K562 (cell line): ENCODE results near the gene MSRB3. TPM values are rescaled to one million over a fixed set of nuclear protein-coding genes. Genes with fewer than 3 reads are reported as not detected.

Experiments used
- ATAC-seq: fragments of 200-7000 bp; cut with Tn5 transposase; 3 replicates; pipeline ENCODE4 v1.9.1; 2020; ENCODE audit warnings: moderate library complexity
- BruUV-seq: library from RNA; stranded (reverse); fragments of 400-500 nt; replicated peaks from 2 replicates; lab custom pipeline; 2021; lab: Mats Ljungman, UMichigan
- CTCF ChIA-PET: fragments of 300-600 bp; formaldehyde crosslinking; extraction: SDS; loops from one replicate; lab custom pipeline; 2021; ENCODE audit warnings: low intra/inter-chr PET ratio; lab: Yijun Ruan, JAX
- POLR2A ChIA-PET: fragments of 300-600, 350-650 bp; sonication (Branson Sonifier 250); formaldehyde crosslinking; extraction: SDS; loops from one replicate; lab custom pipeline; 2021; ENCODE audit warnings: antibody characterized with exemption, inconsistent platforms; lab: Yijun Ruan, JAX
- DNase-seq, 4 experiments: peaks; one replicate each; pipeline versions ENCODE4 v3.0.0 to v3.0.0-alpha.2; 2011 to 2018; ENCODE audit warnings: low spot score in 3 of 4, mixed read lengths in 3 of 4; ENCODE audit errors: extremely low read depth in 1 of 4
- FAIRE-seq: peaks from 2 replicates; lab custom pipeline; 2011; peaks lifted over from hg19 to GRCh38; lab: Jason Lieb, UNC
- H2AFZ ChIP-seq: 2 replicates; pipeline ENCODE4 v1.6.0; 2011; ENCODE audit warnings: low read depth, low read length, control low read depth, inconsistent platforms
- H3K27ac ChIP-seq: fragments of 200-600 bp; 3 replicates; pipeline ENCODE4 v1.8.0; 2011; ENCODE audit warnings: low read depth, mild to moderate bottlenecking, control low read depth, inconsistent platforms, low read length, moderate library complexity, mixed read lengths; ENCODE audit errors: extremely low read depth
- H3K27me3 ChIP-seq, 2 experiments: fragments of 300-600 bp in 1 of 2; 2 replicates in 1 of 2; 3 replicates in 1 of 2; pipeline versions ENCODE4 v1.6.0 to v1.8.0; 2011; ENCODE audit warnings: inconsistent platforms in 2 of 2, low read length in 2 of 2, mild to moderate bottlenecking in 1 of 2, mixed read lengths in 1 of 2, moderate library complexity in 1 of 2; ENCODE audit not compliant: control insufficient read depth in 2 of 2, insufficient read depth in 2 of 2
- H3K36me3 ChIP-seq: fragments of 300-600 bp; 3 replicates; pipeline ENCODE4 v1.8.0; 2011; ENCODE audit warnings: mild to moderate bottlenecking, low read length, inconsistent platforms; ENCODE audit not compliant: control insufficient read depth, insufficient read depth
- H3K4me1 ChIP-seq, 2 experiments: fragments of 200-600 bp in 1 of 2; replicated peaks in 1 of 2; 2 replicates in 1 of 2; 3 replicates in 1 of 2; pipeline versions ENCODE4 v1.5.1 to v1.8.0; 2011; ENCODE audit warnings: inconsistent platforms in 2 of 2, low read length in 2 of 2, mild to moderate bottlenecking in 1 of 2, mixed read lengths in 1 of 2, moderate library complexity in 1 of 2; ENCODE audit not compliant: control insufficient read depth in 2 of 2, insufficient read depth in 2 of 2
- H3K4me2 ChIP-seq: 2 replicates; pipeline ENCODE4 v1.6.1; 2011; ENCODE audit warnings: low read length, control low read depth, inconsistent platforms, mixed read lengths; ENCODE audit not compliant: insufficient read depth
- H3K4me3 ChIP-seq: fragments of 200-600 bp; sonication (generic), shearing (Covaris generic); 2 replicates; pipeline ENCODE4 v1.5.1; 2016; ENCODE audit warnings: control low read depth, inconsistent platforms
- H3K79me2 ChIP-seq: fragments of 200-600 bp; 3 replicates; pipeline ENCODE4 v1.8.0; 2011; ENCODE audit warnings: low read length, inconsistent platforms; ENCODE audit not compliant: control insufficient read depth, insufficient read depth
- H3K9ac ChIP-seq, 2 experiments: 2 replicates each; pipeline versions ENCODE4 v1.6.0 to v1.6.1; 2011; ENCODE audit warnings: low read depth in 2 of 2, low read length in 2 of 2, control low read depth in 1 of 2, inconsistent platforms in 1 of 2, mild to moderate bottlenecking in 1 of 2, mixed read lengths in 1 of 2; ENCODE audit not compliant: insufficient read depth in 1 of 2
- H3K9me1 ChIP-seq: one replicate; pipeline ENCODE4 v1.6.0; 2011; ENCODE audit warnings: inconsistent platforms, mild to moderate bottlenecking, low read length, moderate library complexity; ENCODE audit not compliant: control insufficient read depth, insufficient read depth
- H3K9me3 ChIP-seq: replicated peaks from 2 replicates; pipeline ENCODE4 v1.5.1; 2011; ENCODE audit warnings: low read depth, low read length, inconsistent platforms; ENCODE audit not compliant: control insufficient read depth, insufficient read depth
- H4K20me1 ChIP-seq: replicated peaks from 2 replicates; pipeline ENCODE4 v1.6.1; 2011; ENCODE audit warnings: low read length, inconsistent platforms, mixed read lengths; ENCODE audit not compliant: control insufficient read depth, insufficient read depth
- CC2D1A ChIP-seq: fragments of 450-650 bp; IDR thresholded peaks from 2 replicates; pipeline ENCODE4 v1.6.1; 2017; ENCODE audit warnings: mild to moderate bottlenecking
- GTF2E2 ChIP-seq: fragments of 200-800 bp; sonication (Bioruptor generic); IDR thresholded peaks from 2 replicates; pipeline ENCODE4 v1.6.1; 2016; ENCODE audit warnings: missing genetic modification characterization, missing compliant biosample characterization
- HNRNPK ChIP-seq: fragments of 200-400 bp; formaldehyde crosslinking; IDR thresholded peaks from one replicate; pipeline ENCODE4 v1.6.1; 2018; ENCODE audit warnings: mild to moderate bottlenecking, low read depth, low read length; ENCODE audit not compliant: poor library complexity, severe bottlenecking
- NCOA6 ChIP-seq: fragments of 450-650 bp; IDR thresholded peaks from 2 replicates; pipeline ENCODE4 v1.6.1; 2017; ENCODE audit warnings: mild to moderate bottlenecking
- NFE2L1 ChIP-seq: fragments of 450-650 bp; IDR thresholded peaks from 2 replicates; pipeline ENCODE4 v1.6.1; 2016; ENCODE audit warnings: missing genetic modification characterization, low read depth, mild to moderate bottlenecking, missing compliant biosample characterization, moderate library complexity, borderline replicate concordance
- OTX1 ChIP-seq: fragments of 450-650 bp; formaldehyde crosslinking; IDR thresholded peaks from 2 replicates; pipeline ENCODE4 v1.4.0; 2022; ENCODE audit warnings: mild to moderate bottlenecking
- PYGO2 ChIP-seq: fragments of 450-650 bp; IDR thresholded peaks from 2 replicates; pipeline ENCODE4 v1.6.1; 2016; ENCODE audit warnings: mild to moderate bottlenecking, missing genetic modification characterization, moderate library complexity, missing compliant biosample characterization
- SMARCC2 ChIP-seq: fragments of 450-650 bp; IDR thresholded peaks from 2 replicates; pipeline ENCODE4 v1.6.1; 2017; ENCODE audit warnings: antibody characterized with exemption, moderate library complexity, mild to moderate bottlenecking, low read depth
- SUPT5H ChIP-seq: fragments of 450-650 bp; IDR thresholded peaks from 2 replicates; pipeline ENCODE4 v1.6.1; 2016
- TCF7L2 ChIP-seq: fragments of 150-350 bp; IDR thresholded peaks from 2 replicates; pipeline ENCODE4 v1.6.1; 2016; ENCODE audit warnings: low read depth, mild to moderate bottlenecking, low read length, moderate library complexity
- ZFP1 ChIP-seq: fragments of 450-650 bp; formaldehyde crosslinking; IDR thresholded peaks from 2 replicates; pipeline ENCODE4 v1.4.0; 2020; ENCODE audit warnings: mild to moderate bottlenecking, mixed read lengths
- ZNF175 ChIP-seq: fragments of 200-800 bp; sonication (Bioruptor generic); IDR thresholded peaks from 2 replicates; pipeline ENCODE4 v1.6.1; 2016; ENCODE audit warnings: low read depth, mild to moderate bottlenecking, missing genetic modification characterization, missing compliant biosample characterization
- ZNF77 ChIP-seq: fragments of 250-450 bp; sonication (Bioruptor Pico); IDR thresholded peaks from 2 replicates; pipeline ENCODE4 v1.5.0; 2020
- WGBS: fragments of 100-300 bp; shearing (Covaris generic); methylation state at CpG from one replicate; pipeline ENCODE4 v1.1.6; 2016; ENCODE audit warnings: low coverage, mixed read lengths; ENCODE audit not compliant: insufficient coverage; ENCODE audit errors: missing lambda C conversion rate; 5-methylcytosine and 5-hydroxymethylcytosine counted together
- in situ Hi-C: fragments of 300-500 bp; cut with MboI; formaldehyde crosslinking; loops from 4 replicates; pipeline ENCODE4 v1.15.0; 2018; ENCODE audit warnings: inconsistent platforms, mixed read lengths
- intact Hi-C: fragments of 100-400 bp; cut with micrococcal nuclease; formaldehyde crosslinking; loops from 2 replicates; pipeline ENCODE4 v1.14.2; 2022
- polyA plus RNA-seq, 8 experiments: library from polyadenylated mRNA; depleted of rRNA in 4 of 8; stranded (reverse) in 5 of 8; unstranded in 3 of 8; fragments of >200 nt; fragmentation: Nextera tagmentation in 2 of 8; fragmentation: Illumina TruSeq in 1 of 8; extraction: Ambion mirVana in 2 of 8; extraction: Trizol in 1 of 8; gene quantifications; 2 replicates each; pipeline versions ENCODE4 v1.2.1 to v1.2.3, GENCODE V29; 2011 to 2014; ENCODE audit warnings: inconsistent platforms in 1 of 8, missing spikeins in 1 of 8
- total RNA-seq, 7 experiments: library from RNA; depleted of rRNA in 6 of 7; stranded (reverse); fragments of >200 nt in 6 of 7; fragmentation: Illumina TruSeq in 2 of 7; extraction: Trizol in 2 of 7; gene quantifications; 2 replicates each; pipeline versions ENCODE4 v1.2.1 to v1.2.3, GENCODE V29; 2011 to 2021; ENCODE audit warnings: low replicate concordance in 1 of 7
- TF ChIP-seq, protein P1 (sequence below): fragments of 450-650 bp; IDR thresholded peaks from 2 replicates; pipeline ENCODE4 v1.6.1; 2016
- TF ChIP-seq, protein P2 (sequence below), 3 experiments: fragments of 200-800 bp in 1 of 3; sonication (Bioruptor generic) in 1 of 3; sonication (generic) in 1 of 3; formaldehyde crosslinking in 1 of 3; IDR thresholded peaks; 2 replicates each; pipeline versions ENCODE4 v1.6.1 to v1.8.0; 2016 to 2022; ENCODE audit warnings: mild to moderate bottlenecking in 2 of 3, missing compliant biosample characterization in 2 of 3, missing genetic modification characterization in 2 of 3, missing genetic modification reagents in 1 of 3

Gene MSRB3
- total and polyA plus RNA-seq, 9 of the 15 experiments (the other 6 are each of a cell fraction or from before 2014, with no cell fraction given), result 0.04 TPM; not detected in 8

DNA sequence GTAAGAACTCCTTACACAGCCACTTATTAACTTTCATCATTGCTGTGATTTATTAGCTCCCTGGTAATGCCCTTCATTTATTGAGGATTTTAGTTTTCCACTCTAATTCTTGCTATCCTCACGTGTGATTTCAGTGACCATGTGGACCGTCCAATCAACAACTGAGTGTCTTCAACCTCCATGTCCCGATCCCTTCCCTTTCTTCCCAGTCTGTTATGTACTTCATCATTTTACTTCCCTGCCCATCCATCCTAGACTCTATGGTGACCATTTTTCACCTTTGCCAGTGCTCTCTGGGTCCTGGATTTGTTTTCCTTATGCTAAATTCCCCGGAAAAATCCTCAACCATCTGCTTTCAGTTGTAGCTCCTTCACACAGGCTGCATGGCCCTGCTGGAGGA lies 111.0 kb downstream of the MSRB3 start:
- Histone ChIP-seq H3K4me2 (no peak overlapping the region), H3K9me3 (no peaks in the 10 kb centered on the region), H3K4me3 (no peak overlapping the region), H3K27me3 (no peaks in the 10 kb centered on the region), H3K9me1 (no peaks in the 10 kb centered on the region), H2AFZ (no peak overlapping the region), H3K79me2 (no peaks in the 10 kb centered on the region), H3K36me3 (no peaks in the 10 kb centered on the region), H4K20me1 (no peaks in the 10 kb centered on the region), H3K9ac (no peak overlapping the region), H3K4me1 (no peaks in the 10 kb centered on the region), H3K27ac (no peak overlapping the region)
- ChIA-PET POLR2A (no interaction called here), CTCF (no interaction called here)
- intact Hi-C loops (no loop called here), in situ Hi-C loops (no loop called here)
- ATAC-seq (no peak), FAIRE-seq (no peak), DNase-seq (no peak)
- BruUV-seq, result no TSS peak
- 0% methylated on average over 4 of the region's 4 CpGs for WGBS
- TF ChIP-seq HNRNPK (no peak), NCOA6 (no peak), NFE2L1 (tag) (no peak), ZNF175 (no peak), ZNF77 (CRISPR knock-in tag) (no peak), SUPT5H (no peak), TCF7L2 (no peak), GTF2E2 (no peak), ZFP1 (CRISPR knock-in tag) (no peak), CC2D1A (no peak), OTX1 (CRISPR knock-in tag) (no peak), SMARCC2 (no peak), PYGO2 (no peak)
- TF ChIP-seq, protein P1, sequence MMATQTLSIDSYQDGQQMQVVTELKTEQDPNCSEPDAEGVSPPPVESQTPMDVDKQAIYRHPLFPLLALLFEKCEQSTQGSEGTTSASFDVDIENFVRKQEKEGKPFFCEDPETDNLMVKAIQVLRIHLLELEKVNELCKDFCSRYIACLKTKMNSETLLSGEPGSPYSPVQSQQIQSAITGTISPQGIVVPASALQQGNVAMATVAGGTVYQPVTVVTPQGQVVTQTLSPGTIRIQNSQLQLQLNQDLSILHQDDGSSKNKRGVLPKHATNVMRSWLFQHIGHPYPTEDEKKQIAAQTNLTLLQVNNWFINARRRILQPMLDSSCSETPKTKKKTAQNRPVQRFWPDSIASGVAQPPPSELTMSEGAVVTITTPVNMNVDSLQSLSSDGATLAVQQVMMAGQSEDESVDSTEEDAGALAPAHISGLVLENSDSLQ, result no peak
- TF ChIP-seq, protein P2, sequence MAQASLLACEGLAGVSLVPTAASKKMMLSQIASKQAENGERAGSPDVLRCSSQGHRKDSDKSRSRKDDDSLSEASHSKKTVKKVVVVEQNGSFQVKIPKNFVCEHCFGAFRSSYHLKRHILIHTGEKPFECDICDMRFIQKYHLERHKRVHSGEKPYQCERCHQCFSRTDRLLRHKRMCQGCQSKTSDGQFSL (CRISPR knock-in tag; IDR thresholded peaks at IDR 0.05), result no peak
- TF ChIP-seq, protein P2 (tag; IDR thresholded peaks at IDR 0.05), result no peak
